ENCODE data around the gene NOL7. TPM values are rescaled to one million over a fixed set of nuclear protein-coding genes. Genes with fewer than 3 reads are reported as not detected.
A peak's percentile ranks its signal among the peaks of the same experiment; 100 is the strongest.

The NOL7 gene
- 10 to 100 TPM; 54.1 to 82.1 TPM for total RNA-seq

DNA sequence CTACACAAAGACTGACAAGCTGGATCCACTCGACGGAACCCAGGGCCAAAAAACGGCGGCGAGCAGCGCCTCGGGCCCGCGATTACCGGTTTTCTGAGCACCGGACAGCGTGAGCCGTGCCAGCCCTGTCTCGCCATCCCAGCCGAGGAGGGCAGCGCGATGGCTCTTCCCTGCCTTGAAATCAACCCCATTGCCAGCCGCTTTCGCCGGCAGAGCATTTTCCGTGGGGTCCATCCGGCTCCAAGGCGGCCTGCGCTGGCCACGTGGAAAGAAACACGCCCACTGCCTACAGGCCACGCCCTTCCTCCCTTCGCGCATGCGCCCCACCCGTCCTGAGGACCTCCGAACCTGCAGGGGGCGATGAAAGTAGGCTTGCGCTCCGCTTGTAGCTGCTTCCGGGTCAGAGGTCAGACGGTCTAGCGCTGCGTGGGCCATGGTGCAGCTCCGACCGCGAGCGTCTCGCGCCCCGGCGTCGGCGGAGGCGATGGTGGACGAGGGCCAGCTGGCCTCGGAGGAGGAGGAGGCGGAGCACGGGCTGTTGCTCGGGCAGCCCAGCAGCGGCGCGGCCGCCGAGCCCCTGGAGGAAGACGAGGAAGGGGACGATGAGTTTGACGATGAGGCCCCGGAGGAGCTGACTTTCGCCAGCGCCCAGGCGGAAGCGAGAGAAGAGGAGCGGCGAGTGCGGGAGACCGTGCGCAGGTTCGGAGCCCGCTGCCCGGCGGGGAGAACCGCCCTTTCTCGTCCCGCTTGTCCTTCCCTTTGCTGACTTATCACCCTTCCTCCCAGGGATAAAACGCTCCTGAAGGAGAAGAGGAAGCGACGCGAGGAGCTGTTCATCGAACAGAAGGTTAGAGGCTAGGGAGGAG, at the start of gene NOL7:
Gene NOL7, plus strand, starts transcription at position 410 of the 866 bp plus-strand sequence. Its CDS starts 24 bp downstream, at position 434.
- peak; percentile 98 for DNase-seq
- Histone ChIP-seq H3K36me3 (peaks cover 7% of the 10 kb centered on the region), H3K9me3 (no peaks in the 10 kb centered on the region), H3K9ac (ENCODE audit: low read depth in 2 of 2, low read length in 2 of 2) (peak within 1 kb of the TSS; percentile 95 to 97), H3K4me3 (peak within 1 kb of the TSS; percentile 78), H3K4me1 (peaks cover 7% of the 10 kb centered on the region), H3K27ac (peak within 1 kb of the TSS; percentile 87), H3K27me3 (no peaks in the 10 kb centered on the region)
- intact Hi-C loops (cut with DNase I): no loop called here
- peak; percentile 80 for TF ChIP-seq CTCF (IDR thresholded peaks at IDR 0.05)

DNA sequence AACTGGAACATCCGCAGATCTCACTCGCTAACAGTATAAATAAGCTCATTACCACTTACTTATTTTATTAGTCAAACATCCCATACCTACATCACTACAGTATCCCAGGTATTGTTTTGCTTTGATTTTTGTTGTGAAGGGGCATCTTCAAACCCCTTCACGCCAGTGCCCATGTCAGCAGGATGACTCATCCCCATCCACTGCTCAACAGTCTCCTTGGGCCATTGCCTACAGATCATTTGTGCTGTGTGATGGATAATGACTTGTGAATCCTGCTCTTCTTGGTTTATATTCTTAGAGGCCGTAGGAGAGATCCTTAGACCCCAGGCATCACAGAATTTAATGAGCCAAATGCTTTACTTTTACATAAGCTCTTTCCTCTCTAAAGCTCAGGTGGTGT, 49.2 kb upstream of the NOL7 start:
- TF ChIP-seq CTCF (IDR thresholded peaks at IDR 0.05): no peak
- Histone ChIP-seq H3K36me3 (no peaks in the 10 kb centered on the region), H3K27me3 (no peaks in the 10 kb centered on the region), H3K9me3 (no peaks in the 10 kb centered on the region), H3K27ac (no peak overlapping the region), H3K4me3 (no peak overlapping the region), H3K9ac (ENCODE audit: low read depth in 2 of 2, low read length in 2 of 2) (no peak overlapping the region), H3K4me1 (no peaks in the 10 kb centered on the region)
- DNase-seq: no peak
- intact Hi-C loops (cut with DNase I): no loop called here

DNA sequence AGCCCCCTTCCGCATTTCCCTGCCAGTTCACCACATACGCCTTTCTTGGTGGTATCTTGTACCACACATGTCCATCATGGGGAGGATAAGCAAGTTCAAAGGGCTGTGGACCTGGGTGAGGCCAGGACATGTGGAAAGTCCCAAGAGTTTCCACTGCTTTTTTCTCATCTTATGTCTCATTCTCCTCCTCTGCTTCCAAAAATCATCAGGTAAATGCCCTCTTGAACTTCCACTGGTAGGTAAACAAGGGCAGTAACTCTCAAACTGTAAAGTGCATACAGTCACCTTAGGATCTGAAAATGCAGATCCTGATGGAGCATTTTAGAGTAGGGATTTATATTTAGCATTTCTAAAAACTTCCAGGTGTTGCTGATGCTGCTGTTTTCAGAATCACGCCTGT, 48.6 kb upstream of the NOL7 start:
- no peaks in the 10 kb centered on the region for H3K36me3 ChIP-seq
- no peak overlapping the region for H3K4me3 ChIP-seq
- TF ChIP-seq CTCF (IDR thresholded peaks at IDR 0.05): no peak
- H3K27ac ChIP-seq: no peak overlapping the region
- no peak for DNase-seq
- intact Hi-C loops (cut with DNase I): no loop called here
- no peaks in the 10 kb centered on the region for H3K9me3 ChIP-seq
- no peaks in the 10 kb centered on the region for H3K27me3 ChIP-seq
- H3K4me1 ChIP-seq: no peaks in the 10 kb centered on the region
- H3K9ac ChIP-seq (ENCODE audit: low read depth in 2 of 2, low read length in 2 of 2): no peak overlapping the region

GRCh38 chr6:13568970-13569369, 46.2 kb upstream of the NOL7 start:
- Histone ChIP-seq H3K9ac (ENCODE audit: low read depth in 2 of 2, low read length in 2 of 2) (no peak overlapping the region), H3K9me3 (no peaks in the 10 kb centered on the region), H3K4me1 (no peaks in the 10 kb centered on the region), H3K4me3 (no peak overlapping the region), H3K36me3 (no peaks in the 10 kb centered on the region), H3K27ac (no peak overlapping the region), H3K27me3 (no peaks in the 10 kb centered on the region)
- intact Hi-C loops (cut with DNase I): no loop called here
- DNase-seq: no peak
- no peak for TF ChIP-seq CTCF (IDR thresholded peaks at IDR 0.05)

GRCh38 chr6:13572240-13572639, 42.9 kb upstream of the NOL7 start:
- Histone ChIP-seq H3K27ac (no peak overlapping the region), H3K9me3 (no peaks in the 10 kb centered on the region), H3K27me3 (no peaks in the 10 kb centered on the region), H3K4me3 (no peak overlapping the region), H3K9ac (ENCODE audit: low read depth in 2 of 2, low read length in 2 of 2) (no peak overlapping the region), H3K36me3 (no peaks in the 10 kb centered on the region), H3K4me1 (no peaks in the 10 kb centered on the region)
- no peak for TF ChIP-seq CTCF (IDR thresholded peaks at IDR 0.05)
- intact Hi-C loops (cut with DNase I): no loop called here
- no peak for DNase-seq
